ENCODE measurements around the gene MBOAT7. TPM values are rescaled to one million over a fixed set of nuclear protein-coding genes. Genes with fewer than 3 reads are reported as not detected.
A peak's percentile ranks its signal among the peaks of the same experiment; 100 is the strongest.

The MBOAT7 gene
- total and polyA plus RNA-seq, 2 donors (not counting 3 experiments of a cell fraction or from before 2014, with no cell fraction given) = 204 to 218 TPM

- dilution Hi-C loops (cut with MboI; ENCODE audit: extremely low pct_ligation_motif_present, low sequenced_read_pairs) (no loop called here), intact Hi-C loops (cut with micrococcal nuclease) (no loop called here)
- FAIRE-seq (no peak), DNase-seq (ENCODE audit: low read depth, low spot score) (peak; percentile 56)
- H3K9me1 ChIP-seq (replicated peaks; ENCODE audit: control insufficient read depth, extremely low read depth, insufficient read depth, low read length) = no peaks in the 10 kb centered on the region
- H3K36me3 ChIP-seq (ENCODE audit: control insufficient read depth in 2 of 2, extremely low read depth in 1 of 2, insufficient read depth in 2 of 2, low read length in 2 of 2) = peaks cover 6 to 17% of the 10 kb centered on the region in 2 experiments
- H3K27me3 ChIP-seq (ENCODE audit: control insufficient read depth in 2 of 2, insufficient read depth in 2 of 2, low read length in 2 of 2) = no peaks in the 10 kb centered on the region
- BruUV-seq (replicated peaks) = no TSS peak
- no peak overlapping the region for H3K4me2 ChIP-seq (ENCODE audit: insufficient read depth, low read length)
- POLR2A ChIA-PET = no interaction called here
- CTCF ChIA-PET = no interaction called here
- H3K9me3 ChIP-seq (replicated peaks; ENCODE audit: control insufficient read depth, insufficient read depth, low read length) = no peaks in the 10 kb centered on the region
- peaks cover 10% of the 10 kb centered on the region for H3K4me1 ChIP-seq (ENCODE audit: control insufficient read depth, extremely low read depth, insufficient read depth, low read length)
- TF ChIP-seq POLR2AphosphoS5 (IDR thresholded peaks at IDR 0.05; ENCODE audit: insufficient read depth, low read depth, low read length) = no peak
- TF ChIP-seq POLR2A (IDR thresholded peaks at IDR 0.05; ENCODE audit: low read depth, low read length) = peak; percentile 14
- H2AFZ ChIP-seq (ENCODE audit: low read depth, low read length) = no peak overlapping the region
- H3K27ac ChIP-seq (ENCODE audit: insufficient read depth, low read depth, low read length) = no peak overlapping the region
- no peak overlapping the region for H3K9ac ChIP-seq (replicated peaks; ENCODE audit: extremely low read depth, insufficient read depth, low read length)
- H3K4me3 ChIP-seq (replicated peaks in 1 of 3; ENCODE audit: insufficient read depth in 1 of 3, low read depth in 1 of 3, low read length in 3 of 3) = no peak overlapping the region
- peaks cover 7% of the 10 kb centered on the region for H3K79me2 ChIP-seq (ENCODE audit: control insufficient read depth, insufficient read depth, low read length)
- H4K20me1 ChIP-seq (replicated peaks; ENCODE audit: control insufficient read depth, extremely low read depth, insufficient read depth, low read length) = no peaks in the 10 kb centered on the region
Observed at GRCh38 chr19:54133312-54133956, 55.9 kb downstream of the MBOAT7 start.

- Histone ChIP-seq H3K4me3 (replicated peaks in 1 of 3; ENCODE audit: insufficient read depth in 1 of 3, low read depth in 1 of 3, low read length in 3 of 3) (no peak overlapping the region), H3K4me1 (ENCODE audit: control insufficient read depth, extremely low read depth, insufficient read depth, low read length) (no peaks in the 10 kb centered on the region), H3K27ac (ENCODE audit: insufficient read depth, low read depth, low read length) (no peak overlapping the region), H3K4me2 (ENCODE audit: insufficient read depth, low read length) (no peak overlapping the region), H3K27me3 (ENCODE audit: control insufficient read depth in 2 of 2, insufficient read depth in 2 of 2, low read length in 2 of 2) (no peaks in the 10 kb centered on the region), H4K20me1 (replicated peaks; ENCODE audit: control insufficient read depth, extremely low read depth, insufficient read depth, low read length) (no peaks in the 10 kb centered on the region), H3K9ac (replicated peaks; ENCODE audit: extremely low read depth, insufficient read depth, low read length) (no peak overlapping the region), H3K9me1 (replicated peaks; ENCODE audit: control insufficient read depth, extremely low read depth, insufficient read depth, low read length) (no peaks in the 10 kb centered on the region), H3K9me3 (replicated peaks; ENCODE audit: control insufficient read depth, insufficient read depth, low read length) (no peaks in the 10 kb centered on the region), H3K36me3 (ENCODE audit: control insufficient read depth in 2 of 2, extremely low read depth in 1 of 2, insufficient read depth in 2 of 2, low read length in 2 of 2) (peaks cover 9 to 34% of the 10 kb centered on the region in 2 experiments), H2AFZ (ENCODE audit: low read depth, low read length) (no peak overlapping the region), H3K79me2 (ENCODE audit: control insufficient read depth, insufficient read depth, low read length) (no peaks in the 10 kb centered on the region)
- BruUV-seq (replicated peaks) = no TSS peak
- dilution Hi-C loops (cut with MboI; ENCODE audit: extremely low pct_ligation_motif_present, low sequenced_read_pairs) = no loop called here
- CTCF ChIA-PET = no interaction called here
- TF ChIP-seq MAX (IDR thresholded peaks at IDR 0.05; ENCODE audit: insufficient read depth, insufficient read length) = no peak
- intact Hi-C loops (cut with micrococcal nuclease) = no loop called here
- POLR2A ChIA-PET = interaction anchor here (0.7 kb wide), 1 partner anchor 180 kb away, joined by 3 read pairs; no protein-coding TSS in a partner anchor
- FAIRE-seq (no peak), DNase-seq (ENCODE audit: low read depth, low spot score) (no peak)
Observed at GRCh38 chr19:54129617-54129996, 59.8 kb downstream of the MBOAT7 start.
